Kidney (tissue), 14 donors: ENCODE results near the gene ALLC. TPM values are rescaled to one million over a fixed set of nuclear protein-coding genes. Genes with fewer than 3 reads are reported as not detected.

ENCODE experiments used
- DNase-seq, 5 donors: peaks; one replicate each; pipeline ENCODE4 v3.0.0-alpha.2; 2013 to 2020
- FAIRE-seq: peaks from 2 replicates; lab custom pipeline; 2012; peaks lifted over from hg19 to GRCh38; lab: Jason Lieb, UNC
- H3K27ac ChIP-seq, 2 donors: one replicate each; pipeline ENCODE4 v1.7.0; 2013; ENCODE audit warnings: low read depth in 2 of 2, low read length in 2 of 2, inconsistent platforms in 1 of 2
- H3K27me3 ChIP-seq: one replicate; pipeline ENCODE4 v1.7.1; 2013; ENCODE audit warnings: low read length, inconsistent platforms; ENCODE audit not compliant: control insufficient read depth, insufficient read depth
- H3K36me3 ChIP-seq, 3 donors: one replicate each; pipeline versions ENCODE4 v1.7.0 to v1.7.1; 2013; ENCODE audit warnings: low read length in 3 of 3, control low read depth in 1 of 3, inconsistent platforms in 1 of 3; ENCODE audit not compliant: insufficient read depth in 3 of 3, control insufficient read depth in 2 of 3
- H3K4me1 ChIP-seq, 3 donors: one replicate each; pipeline versions ENCODE4 v1.7.0 to v1.7.1; 2013; ENCODE audit warnings: low read length in 3 of 3, inconsistent platforms in 1 of 3, low read depth in 1 of 3; ENCODE audit not compliant: control insufficient read depth in 2 of 3, insufficient read depth in 2 of 3
- H3K4me3 ChIP-seq, 3 donors: one replicate each; pipeline versions ENCODE4 v1.7.0 to v1.8.1; 2013; ENCODE audit warnings: low read length in 3 of 3, control low read depth in 1 of 3, inconsistent platforms in 1 of 3
- H3K9ac ChIP-seq, 3 donors: one replicate each; pipeline versions ENCODE4 v1.7.0 to v1.7.1; 2013; ENCODE audit warnings: low read length in 3 of 3, control low read depth in 1 of 3, inconsistent platforms in 1 of 3
- H3K9me3 ChIP-seq, 3 donors: one replicate each; pipeline versions ENCODE4 v1.7.0 to v1.7.1; 2013; ENCODE audit warnings: low read length in 3 of 3, control low read depth in 1 of 3, inconsistent platforms in 1 of 3; ENCODE audit not compliant: control insufficient read depth in 2 of 3, insufficient read depth in 1 of 3
- CTCF ChIP-seq: IDR thresholded peaks from 3 replicates; pipeline ENCODE4 v1.5.1; 2012; ENCODE audit warnings: mild to moderate bottlenecking, moderate library complexity, borderline replicate concordance; ENCODE audit not compliant: insufficient read depth; ENCODE audit errors: extremely low read depth
- intact Hi-C: fragments of 100-400 bp; cut with DNase I; formaldehyde crosslinking; loops from one replicate; pipeline ENCODE4 v1.11.1; 2022
- polyA plus RNA-seq: library from polyadenylated mRNA; stranded (reverse); fragments of 350-450 nt; fragmentation: Illumina TruSeq; extraction: RNeasy Lipid Tissue Mini Kit (QIAGEN cat#74804); gene quantifications from one replicate; pipeline ENCODE4 v1.2.3, GENCODE V29; 2014; ENCODE audit warnings: low read depth, low replicate concordance; ENCODE audit not compliant: insufficient read depth
- total RNA-seq: library from RNA; stranded (reverse); fragmentation: NEBNext Ultra II Directional; extraction: Animal tissue kit (Norgen Biotek cat#: 25700); gene quantifications from one replicate; pipeline ENCODE4 v1.2.1, GENCODE V29; 2021
- donor health status: control.
- donor health status: control.
- donor health status: control.
- donor health status: control.
- donor health status: control.
- donor health status: DM: yes; HTN: yes; CAD: no.
- donor health status: Normal renal cell carcinoma (clear cell type).

ALLC gene
- total and polyA plus RNA-seq, 2 donors from 2014 or later: 1.3 TPM; not detected in 1

GRCh38 chr2:3644891-3645605, 13.0 kb upstream of the ALLC start:
- peak in 1 of 5 donors; percentile 26 for DNase-seq
- no peak for FAIRE-seq
- TF ChIP-seq CTCF: no peak

DNA sequence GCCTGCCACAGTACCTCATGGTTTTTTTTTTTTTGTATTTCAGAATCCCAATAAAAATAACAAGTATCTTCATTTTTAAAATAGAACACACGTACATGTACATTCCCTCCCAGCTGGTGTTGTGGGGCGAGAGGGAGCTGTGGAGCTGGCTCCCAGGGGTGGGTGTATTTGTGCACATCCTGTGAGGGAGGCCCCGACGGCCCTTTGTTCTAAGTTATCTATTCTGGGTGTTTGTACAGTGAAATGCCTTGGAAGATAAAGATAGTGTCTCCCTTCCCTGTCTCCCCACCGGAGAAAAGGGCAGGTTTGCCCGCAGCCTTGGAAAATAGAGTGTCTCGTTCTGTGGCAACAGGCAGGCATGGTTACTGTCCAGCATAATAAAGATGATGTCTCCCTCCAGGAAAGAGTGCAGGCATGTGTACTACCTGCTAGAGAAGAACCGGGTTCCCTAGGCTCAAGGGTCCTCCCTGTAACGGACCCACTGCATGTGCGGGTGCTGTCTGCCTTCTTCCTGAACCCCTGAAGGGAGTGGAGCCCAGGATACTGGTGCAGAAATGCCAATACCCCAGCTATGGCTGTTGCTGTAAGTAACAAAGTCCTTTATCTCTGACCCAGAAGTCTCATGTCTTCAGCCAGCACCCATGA, 12.1 kb upstream of the ALLC start:
- FAIRE-seq (no peak), DNase-seq (peak in 1 of 5 donors; percentile 9)
- Histone ChIP-seq H3K9me3 (no peaks in the 10 kb centered on the region), H3K4me1 (peaks cover 0 to 6% (median 2%) of the 10 kb centered on the region in 3 donors), H3K27ac (no peak overlapping the region), H3K4me3 (no peak overlapping the region), H3K36me3 (no peaks in the 10 kb centered on the region), H3K27me3 (no peaks in the 10 kb centered on the region), H3K9ac (no peak overlapping the region)
- TF ChIP-seq CTCF: no peak
- intact Hi-C loops: no loop called here

More at GRCh38 chr2:3644891-3645605, 13.0 kb upstream of the ALLC start:
- H3K9ac ChIP-seq: no peak overlapping the region
- intact Hi-C loops: no loop called here
- no peak overlapping the region for H3K4me3 ChIP-seq
- H3K4me1 ChIP-seq: no peaks in the 10 kb centered on the region
- H3K27ac ChIP-seq: no peak overlapping the region
- no peaks in the 10 kb centered on the region for H3K27me3 ChIP-seq
- no peaks in the 10 kb centered on the region for H3K36me3 ChIP-seq
- no peaks in the 10 kb centered on the region for H3K9me3 ChIP-seq

DNA sequence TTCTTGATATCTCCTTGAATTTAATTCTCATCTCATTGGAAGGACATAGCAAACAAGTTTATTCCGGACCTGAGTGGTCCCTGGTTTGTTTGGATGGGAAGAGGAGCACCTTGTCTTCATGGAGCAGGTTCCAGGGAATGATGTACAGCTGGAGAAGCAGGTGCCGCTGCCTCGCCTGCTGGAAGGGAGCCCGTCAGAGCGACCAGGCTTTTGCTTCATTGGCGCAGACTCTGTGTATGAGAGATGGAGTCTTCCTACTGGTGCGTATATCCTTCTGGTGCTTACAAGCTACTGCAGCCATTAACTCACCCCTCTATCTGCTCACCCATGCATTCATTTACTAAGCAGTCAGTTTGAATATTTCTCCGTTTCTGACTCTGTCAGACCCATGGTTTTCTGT, 11.6 kb upstream of the ALLC start:
- H3K9me3 ChIP-seq: no peaks in the 10 kb centered on the region
- intact Hi-C loops: no loop called here
- H3K36me3 ChIP-seq: no peaks in the 10 kb centered on the region
- no peak for TF ChIP-seq CTCF
- no peak overlapping the region for H3K4me3 ChIP-seq
- no peak overlapping the region for H3K27ac ChIP-seq
- H3K4me1 ChIP-seq: peaks cover under 1 to 6% (median 3%) of the 10 kb centered on the region in 3 donors
- H3K27me3 ChIP-seq: no peaks in the 10 kb centered on the region
- H3K9ac ChIP-seq: no peak overlapping the region
- FAIRE-seq (no peak), DNase-seq (no peak)
